Stimulated activated CD8-positive, alpha-beta memory T cell treated with anti-CD3 and anti-CD28 coated beads, Interleukin-4, amount 100 ng/mL, for 4 hours (primary cell): Measurements from ENCODE around the gene PLCXD1.
"Not testable (repeated sequence)": the region's sequence is repeated elsewhere in the genome, so short reads cannot be mapped to it uniquely, and the experiment has no call there.

Source experiments
- DNase-seq, 2 donors: peaks; one replicate each; pipeline ENCODE4 v3.0.0-alpha.2; 2020; ENCODE audit warnings: low read depth in 2 of 2, low spot score in 1 of 2

The PLCXD1 gene

GRCh38 chrX:281166-281999 is at the start of gene PLCXD1:
Gene PLCXD1, plus strand, starts transcription at chrX:281381. Its CDS starts 2,807 bp downstream, at chrX:284188.
- DNase-seq: no peak

GRCh38 chrX:231637-232277 is 49.4 kb upstream of the PLCXD1 start:
- not testable (repeated sequence) for DNase-seq

GRCh38 chrX:232278-232655 is 48.9 kb upstream of the PLCXD1 start:
- not testable (repeated sequence) for DNase-seq

GRCh38 chrX:236201-236600 is 45.0 kb upstream of the PLCXD1 start:
- DNase-seq: not testable (repeated sequence)

- no peak for DNase-seq
These were observed 30.2 kb upstream of the PLCXD1 start for GRCh38 chrX:250965-251364.

- not testable (repeated sequence) for DNase-seq
These were observed 29.6 kb upstream of the PLCXD1 start for GRCh38 chrX:251396-252243.

GRCh38 chrX:252244-252956 is 28.8 kb upstream of the PLCXD1 start:
- DNase-seq: no peak

- DNase-seq: no peak
These were observed 28.3 kb upstream of the PLCXD1 start for GRCh38 chrX:252957-253291.

- DNase-seq: no peak
These were observed 27.5 kb upstream of the PLCXD1 start for GRCh38 chrX:253451-254297.

GRCh38 chrX:254630-255215 is 26.5 kb upstream of the PLCXD1 start:
- no peak for DNase-seq

- no peak for DNase-seq
These were observed 25.3 kb upstream of the PLCXD1 start for GRCh38 chrX:255923-256331.

- not testable (repeated sequence) for DNase-seq
These were observed 24.1 kb upstream of the PLCXD1 start for GRCh38 chrX:257054-257453.

GRCh38 chrX:257681-258289 is 23.4 kb upstream of the PLCXD1 start:
- no peak for DNase-seq

- DNase-seq: no peak
These were observed 22.7 kb upstream of the PLCXD1 start for GRCh38 chrX:258291-259040.

- no peak for DNase-seq
These were observed 21.4 kb upstream of the PLCXD1 start for GRCh38 chrX:259692-260355.

- DNase-seq: no peak
These were observed 19.8 kb upstream of the PLCXD1 start for GRCh38 chrX:261167-261918.

- DNase-seq: no peak
These were observed 19.2 kb upstream of the PLCXD1 start for GRCh38 chrX:261919-262352.
